ENCODE results near the gene IL17RB. TPM values are rescaled to one million over a fixed set of nuclear protein-coding genes. Genes with fewer than 3 reads are reported as not detected.
A peak's percentile ranks its signal among the peaks of the same experiment; 100 is the strongest.

Gene IL17RB, protein sequence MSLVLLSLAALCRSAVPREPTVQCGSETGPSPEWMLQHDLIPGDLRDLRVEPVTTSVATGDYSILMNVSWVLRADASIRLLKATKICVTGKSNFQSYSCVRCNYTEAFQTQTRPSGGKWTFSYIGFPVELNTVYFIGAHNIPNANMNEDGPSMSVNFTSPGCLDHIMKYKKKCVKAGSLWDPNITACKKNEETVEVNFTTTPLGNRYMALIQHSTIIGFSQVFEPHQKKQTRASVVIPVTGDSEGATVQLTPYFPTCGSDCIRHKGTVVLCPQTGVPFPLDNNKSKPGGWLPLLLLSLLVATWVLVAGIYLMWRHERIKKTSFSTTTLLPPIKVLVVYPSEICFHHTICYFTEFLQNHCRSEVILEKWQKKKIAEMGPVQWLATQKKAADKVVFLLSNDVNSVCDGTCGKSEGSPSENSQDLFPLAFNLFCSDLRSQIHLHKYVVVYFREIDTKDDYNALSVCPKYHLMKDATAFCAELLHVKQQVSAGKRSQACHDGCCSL
- polyA plus RNA-seq (ENCODE audit: insufficient read length in 10 of 10), result 1 to 10 TPM; 2.4 to 4.8 (median 3.7) TPM
- long read RNA-seq, donor 1, result 0 reads
- long read RNA-seq, donor 2, result 0 reads
- long read RNA-seq, donor 3, result 0 reads
- long read RNA-seq, donor 4, result 0 reads
- long read RNA-seq, donor 5, result 0 reads
- long read RNA-seq, donor 6, result 0 reads
- long read RNA-seq, donor 7, result 0 reads
- long read RNA-seq, donor 8, result 0 reads
- long read RNA-seq, donor 9, result 0 reads

GRCh38 chr3:53846134-53846850, at the start of gene IL17RB, which contains the start of gene CHDH:
IL17RB (plus strand) TSS chr3:53846568; CDS start chr3:53846589, 21 bp downstream.
CHDH (minus strand) TSS chr3:53846419; CDS start chr3:53824008, 22,411 bp downstream.
- peak; percentile 8 to 81 (median 67) for DNase-seq

GRCh38 chr3:53798144-53798543, 48.2 kb upstream of the IL17RB start:
- DNase-seq, result no peak

DNA sequence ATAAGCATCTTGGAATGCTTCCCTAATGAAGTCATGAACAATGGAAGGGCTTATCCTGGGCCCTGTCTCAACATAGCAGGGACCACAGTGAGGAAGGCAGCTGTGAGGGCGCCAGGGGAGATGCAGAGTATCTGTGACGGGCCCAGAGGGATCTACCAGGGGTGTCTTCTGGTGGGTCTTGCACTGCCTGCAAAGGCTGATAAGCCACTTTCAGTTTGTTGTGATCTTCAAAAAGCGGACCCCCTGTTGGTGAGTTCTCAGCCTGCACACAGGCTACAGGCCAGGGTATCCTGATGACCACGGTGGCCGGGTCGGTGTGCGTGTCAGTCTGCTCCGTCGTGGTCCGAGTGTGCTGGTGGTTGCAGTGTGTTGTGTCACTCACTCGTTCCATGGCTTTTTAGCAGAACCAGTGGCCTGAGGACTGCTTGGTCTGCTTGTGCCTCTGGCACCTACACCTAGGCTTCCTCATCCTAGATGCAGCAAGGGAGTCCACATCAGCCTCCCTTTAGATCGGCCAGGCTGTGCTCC, 47.0 kb upstream of the IL17RB start:
- DNase-seq, result no peak

- DNase-seq, result no peak
Observed at GRCh38 chr3:53800041-53800906, 46.1 kb upstream of the IL17RB start.

DNA sequence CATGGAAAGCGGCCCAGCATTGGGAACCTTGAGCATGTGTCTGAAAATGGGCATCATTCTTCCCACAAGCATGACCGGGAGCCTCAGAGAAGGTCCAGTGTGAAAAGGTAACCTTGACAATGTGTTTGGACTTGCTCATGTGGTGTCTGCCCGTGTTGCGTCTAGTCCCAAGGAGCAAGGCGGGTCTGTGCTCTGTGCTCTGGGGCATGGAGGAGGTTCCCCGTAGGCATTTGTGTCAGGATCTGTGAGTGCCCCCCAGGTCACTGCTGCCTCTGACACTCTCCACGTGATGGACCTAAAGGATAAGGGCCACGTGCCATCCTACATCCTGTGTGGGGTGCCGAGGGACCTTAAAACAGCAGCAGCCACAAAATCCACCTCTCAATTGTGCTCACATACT, 45.0 kb upstream of the IL17RB start:
- no peak for DNase-seq

DNA sequence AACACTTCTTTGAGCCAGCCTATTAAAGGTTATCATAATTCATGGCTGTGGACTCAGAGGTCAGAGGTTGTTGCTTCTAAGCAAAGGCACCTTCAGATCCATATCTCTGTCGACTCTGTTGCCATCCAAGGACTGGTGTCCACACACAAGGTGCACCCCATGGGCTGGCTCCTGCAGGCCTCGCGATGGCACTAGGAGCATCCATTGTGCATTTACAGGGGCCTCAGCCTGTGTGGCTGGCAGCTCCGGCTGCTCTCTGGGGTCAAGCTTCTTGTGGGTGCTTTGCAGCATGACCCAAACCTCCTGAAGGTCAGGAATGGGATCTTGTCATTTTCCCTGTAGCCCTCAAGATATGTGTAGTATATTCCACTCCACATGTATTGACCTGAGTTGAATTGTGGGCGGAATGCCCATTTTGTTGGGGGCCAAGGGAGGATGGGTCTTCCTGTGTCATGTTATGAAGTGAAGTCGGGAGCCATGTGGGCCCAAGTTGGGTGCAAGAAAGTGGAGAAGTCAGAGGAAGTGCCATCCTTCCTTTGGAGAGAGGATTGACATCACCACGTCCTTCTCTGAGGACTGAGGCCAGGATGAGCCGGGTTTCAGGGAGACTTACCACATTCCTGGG, 44.0 kb upstream of the IL17RB start:
- no peak for DNase-seq

DNA sequence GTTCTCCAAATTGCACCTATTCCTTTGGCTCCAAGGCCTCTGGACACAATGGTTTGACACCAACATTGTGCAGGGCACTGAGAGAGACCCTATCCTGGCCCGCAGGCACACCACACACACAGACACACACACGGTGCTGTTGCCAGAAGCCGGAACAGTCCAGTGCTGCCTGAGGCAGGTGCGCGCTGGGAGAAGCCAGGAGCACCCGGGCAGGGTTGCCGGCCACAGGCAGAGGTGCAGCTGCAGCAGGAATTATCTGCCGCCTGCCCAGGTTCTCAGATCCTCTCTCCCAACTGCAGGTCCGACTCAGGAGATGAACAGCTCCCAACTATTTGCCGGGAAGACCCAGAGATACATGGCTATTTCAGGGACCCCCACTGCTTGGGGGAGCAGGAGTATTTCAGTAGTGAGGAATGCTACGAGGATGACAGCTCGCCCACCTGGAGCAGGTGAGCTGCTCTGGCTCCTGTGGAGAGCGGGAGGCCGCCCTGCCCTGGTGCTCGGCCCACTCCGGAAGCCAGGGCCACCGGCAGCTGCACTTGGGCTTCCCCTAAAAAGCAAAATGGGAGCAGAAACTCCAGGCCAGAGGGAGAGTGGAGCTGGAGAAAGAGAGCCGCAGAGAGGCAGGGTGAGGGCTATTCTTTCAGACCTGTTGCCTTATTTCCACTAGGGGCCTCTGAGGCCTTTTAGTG, 43.1 kb upstream of the IL17RB start:
- DNase-seq, result no peak

DNA sequence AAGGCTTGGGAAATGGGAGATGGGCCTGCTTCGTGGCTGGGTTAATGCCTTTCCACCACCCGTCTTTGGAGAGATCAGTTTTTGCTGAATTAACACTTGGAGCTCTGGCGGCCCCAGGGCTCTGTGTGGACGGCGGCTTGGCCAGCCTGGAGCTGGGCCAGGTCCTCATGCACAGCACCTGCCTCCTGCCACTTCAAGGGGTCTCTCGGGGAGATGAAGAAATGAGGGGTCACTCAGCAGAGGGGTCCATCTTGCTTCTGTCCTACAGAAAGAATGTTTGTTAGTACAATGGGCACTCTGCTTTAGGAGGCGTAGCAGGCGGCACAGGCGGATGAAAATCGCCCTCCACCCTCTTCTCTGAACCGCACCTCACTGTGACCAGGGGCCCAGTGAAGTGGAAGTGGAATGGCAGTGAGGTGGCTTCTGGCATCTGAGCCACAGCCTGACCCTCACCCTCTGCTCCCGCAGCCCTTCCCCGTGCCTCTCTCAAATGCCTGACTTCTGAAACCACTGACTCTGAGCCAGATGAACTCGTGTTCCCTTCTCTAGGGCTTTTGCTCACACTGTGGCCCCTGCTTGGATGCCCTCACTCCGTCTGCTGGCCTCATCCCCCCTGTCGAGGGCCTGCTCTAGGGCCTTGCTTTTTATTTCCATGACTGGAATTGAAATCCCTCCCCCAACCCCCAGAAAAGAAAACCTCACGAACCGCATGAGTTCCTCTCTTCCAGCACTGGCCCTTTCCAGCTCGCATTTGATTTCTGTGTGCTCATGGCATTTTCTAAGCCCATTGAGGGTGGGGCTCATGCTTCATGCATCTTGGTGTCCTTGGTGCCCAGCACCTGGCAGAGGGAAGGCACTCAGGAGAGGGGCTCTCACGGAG, 42.3 kb upstream of the IL17RB start:
- no peak for DNase-seq

GRCh38 chr3:53804697-53805462, 41.5 kb upstream of the IL17RB start:
- peak in 1 of 3 donors; percentile 75 for DNase-seq

- DNase-seq, result no peak
Observed at GRCh38 chr3:53805463-53806159, 40.8 kb upstream of the IL17RB start.

GRCh38 chr3:53806182-53807116, 39.9 kb upstream of the IL17RB start:
- DNase-seq, result peak in 1 of 3 donors; percentile 69

DNA sequence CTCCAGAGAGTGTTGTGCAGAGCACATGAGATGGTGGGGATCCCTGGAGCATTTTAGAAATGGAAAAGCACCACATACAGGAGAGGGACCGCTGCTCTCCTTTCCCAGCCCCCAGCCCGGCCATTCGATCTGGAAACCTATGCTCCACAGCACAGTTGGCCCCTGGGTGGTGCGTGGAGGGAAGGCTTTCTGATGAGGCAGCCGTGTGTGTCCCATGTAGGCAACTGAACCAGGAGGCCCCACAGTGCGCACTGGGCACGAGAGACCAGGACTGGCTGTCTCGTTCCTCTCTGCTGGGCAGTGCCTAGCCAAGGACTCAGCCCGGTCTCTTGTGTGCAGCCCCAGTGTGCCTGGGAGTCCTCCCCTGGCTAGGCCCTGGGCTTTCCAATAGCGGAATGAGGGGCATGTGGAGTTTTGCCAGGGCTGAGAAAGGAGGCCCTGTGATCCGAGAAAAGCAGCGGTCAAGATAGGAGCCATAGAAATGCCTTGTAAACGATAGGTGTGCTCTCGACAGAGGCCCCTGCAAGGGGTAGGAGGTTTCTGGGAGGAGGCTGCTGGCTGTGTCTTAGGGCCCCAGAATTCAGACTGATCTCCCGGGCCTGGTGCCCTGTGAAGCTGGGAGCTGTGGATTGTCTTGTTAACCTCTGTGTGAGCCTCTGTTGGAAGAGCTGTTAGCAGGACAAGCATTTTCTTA, 39.1 kb upstream of the IL17RB start:
- DNase-seq, result no peak

DNA sequence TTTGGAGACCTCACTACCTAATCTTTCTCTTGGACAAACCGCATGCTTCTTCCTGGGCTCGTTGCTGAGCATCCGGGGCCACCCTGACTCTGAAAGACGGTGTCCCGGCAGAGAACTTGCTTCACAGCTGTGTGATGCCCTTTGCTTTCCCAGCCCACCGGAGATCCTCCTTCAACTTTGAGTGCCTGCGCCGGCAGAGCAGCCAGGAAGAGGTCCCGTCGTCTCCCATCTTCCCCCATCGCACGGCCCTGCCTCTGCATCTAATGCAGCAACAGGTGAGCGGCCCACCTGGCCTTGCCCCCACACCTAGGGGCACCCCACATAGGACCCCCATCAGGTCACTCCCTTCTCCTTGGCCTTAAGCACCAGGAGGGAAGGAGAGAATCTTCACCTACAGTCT, 37.9 kb upstream of the IL17RB start:
- DNase-seq, result no peak

- no peak for DNase-seq
Observed at GRCh38 chr3:53809267-53809666, 37.1 kb upstream of the IL17RB start.

- DNase-seq, result no peak
Observed at GRCh38 chr3:53809764-53810400, 36.5 kb upstream of the IL17RB start.

Data from muscle of back (tissue), 13 donors.